Sciatic nerve (tissue), 2 donors: Measurements from ENCODE around the gene SEMA5A. TPM values are rescaled to one million over a fixed set of nuclear protein-coding genes. Genes with fewer than 3 reads are reported as not detected.

Experiments
- ATAC-seq: fragments of 200-7000 bp; cut with Tn5 transposase; one replicate; pipeline ENCODE4 v1.9.1; 2020; ENCODE audit warnings: mild to moderate bottlenecking, moderate library complexity
- DNase-seq: peaks from one replicate; pipeline ENCODE4 v3.0.0-alpha.2; 2020; ENCODE audit warnings: low spot score
- intact Hi-C: fragments of 100-400 bp; cut with DNase I; formaldehyde crosslinking; loops from one replicate; pipeline ENCODE4 v1.14.2; 2022
- total RNA-seq: library from RNA; stranded (reverse); fragmentation: NEBNext Ultra II Directional; extraction: Animal tissue kit (Norgen Biotek cat#: 25700); gene quantifications from one replicate; pipeline ENCODE4 v1.2.1, GENCODE V29; 2021
- donor health status: DM: no; HTN: no; CAD: no.
- donor health status: DM: no; HTN: no; CAD: no.

The SEMA5A gene
- total RNA-seq, 1 donor from 2014 or later, result 109 TPM

DNA sequence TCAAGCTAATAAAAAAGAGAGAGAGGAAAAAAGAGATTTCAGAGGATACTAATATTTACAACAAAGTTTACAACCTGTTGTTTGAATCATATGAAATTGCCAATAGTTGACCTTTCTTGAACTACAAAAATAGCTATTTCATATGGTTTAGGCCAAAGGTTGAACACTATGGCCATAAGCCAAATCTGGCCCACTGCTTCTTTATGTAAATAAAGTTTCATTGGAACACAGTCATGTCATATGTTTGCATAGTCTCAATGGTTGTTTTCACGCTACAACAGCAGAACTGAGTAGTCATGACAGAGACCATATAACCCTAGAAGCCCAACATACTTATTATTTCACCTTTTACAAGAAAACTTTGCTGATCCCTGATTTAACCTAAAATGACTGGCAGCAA lies 20.9 kb downstream of the SEMA5A start:
- no peak for ATAC-seq
- intact Hi-C loops, result no loop called here
- no peak for DNase-seq

DNA sequence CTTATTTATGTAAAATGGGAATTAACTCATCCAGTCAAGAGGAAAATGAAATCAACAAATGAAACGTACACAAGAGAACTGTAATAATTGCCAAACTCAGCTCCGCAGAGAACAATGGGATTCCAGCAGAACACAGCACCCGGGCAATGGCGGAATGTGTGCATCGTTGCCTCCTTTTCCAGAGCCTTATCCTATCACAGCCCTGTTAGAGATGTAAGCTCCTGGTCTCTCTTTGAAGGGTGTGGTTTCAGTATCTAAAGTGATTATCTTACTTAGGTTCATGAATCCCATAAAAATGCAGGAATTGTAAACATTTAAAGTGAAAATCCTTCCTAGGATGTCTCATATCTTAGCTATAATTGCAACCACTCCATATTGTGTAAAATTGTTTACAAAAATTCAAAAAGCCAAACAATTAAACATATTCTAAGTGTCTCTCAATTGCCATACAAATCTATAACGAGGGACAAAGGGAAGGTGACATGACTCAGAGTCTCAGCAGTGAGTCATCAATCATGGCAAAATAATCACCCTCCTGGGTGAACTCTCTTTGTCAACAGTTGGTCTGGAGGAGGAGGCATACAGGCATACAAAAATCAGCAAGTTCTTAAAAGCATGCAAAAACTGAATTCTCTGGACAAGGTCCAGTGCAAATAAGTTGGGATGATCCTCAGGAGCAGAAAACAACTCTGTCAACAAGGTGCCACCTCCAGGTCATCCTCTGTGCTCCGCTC lies 22.6 kb downstream of the SEMA5A start:
- ATAC-seq (no peak), DNase-seq (no peak)
- intact Hi-C loops, result no loop called here

DNA sequence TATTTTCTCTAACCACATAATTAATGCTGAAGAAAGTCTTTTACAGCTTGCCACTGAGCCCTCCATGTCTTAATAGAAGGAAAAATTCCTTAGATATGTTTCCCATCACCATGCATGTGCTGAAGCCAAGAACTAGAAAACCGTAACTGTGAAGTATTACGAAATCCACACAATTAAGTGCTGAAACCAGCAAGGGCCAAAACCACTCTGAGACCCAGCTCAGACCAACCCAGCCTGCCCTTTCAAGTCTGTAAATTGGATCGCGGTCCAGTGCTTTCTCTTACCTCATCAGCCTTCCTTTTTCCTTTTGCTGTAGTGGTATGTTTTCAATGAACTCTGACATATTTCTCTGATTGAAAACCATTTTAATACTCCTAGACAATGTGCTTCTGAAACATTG lies 26.3 kb downstream of the SEMA5A start:
- intact Hi-C loops, result no loop called here
- no peak for DNase-seq
- ATAC-seq, result peak; percentile 95

DNA sequence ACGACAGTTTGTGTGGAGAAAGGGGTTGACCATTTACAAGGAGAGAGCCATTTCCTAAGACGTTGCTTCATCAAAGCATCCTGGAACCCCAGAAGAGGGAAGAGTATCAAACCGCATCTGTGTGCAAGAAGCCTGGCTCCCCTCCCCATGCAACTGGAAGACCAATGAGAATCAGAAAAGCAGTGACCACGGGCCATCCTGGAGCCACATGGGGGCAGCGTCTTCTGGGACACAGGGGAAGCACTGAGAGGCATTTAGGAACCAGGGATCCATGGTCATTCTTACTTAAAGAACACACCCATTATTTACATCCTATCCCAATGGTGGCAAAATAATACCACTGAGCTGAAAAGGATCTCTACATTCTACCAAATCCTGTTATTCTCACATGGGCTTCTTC lies 29.3 kb downstream of the SEMA5A start:
- intact Hi-C loops, result no loop called here
- no peak for ATAC-seq
- DNase-seq, result no peak

DNA sequence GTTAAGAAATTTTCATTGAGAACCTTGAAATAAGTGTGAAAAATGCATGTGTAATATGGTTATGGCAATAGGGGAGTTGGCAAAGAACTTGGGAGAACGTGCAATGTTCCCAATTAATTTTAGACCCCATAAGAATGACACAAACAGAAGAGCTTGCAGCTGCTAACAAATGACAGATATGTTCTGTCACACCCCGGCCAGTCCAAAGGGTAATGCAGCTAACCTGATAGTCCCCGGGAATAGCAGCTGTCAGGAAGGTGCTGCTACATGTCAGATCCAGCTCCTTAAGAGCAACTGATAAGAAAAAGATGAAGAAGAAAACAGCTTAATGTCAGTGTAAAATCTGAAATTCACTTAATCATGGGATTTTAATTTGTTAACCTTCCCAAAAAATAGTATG lies 30.4 kb downstream of the SEMA5A start:
- intact Hi-C loops, result no loop called here
- no peak for ATAC-seq
- no peak for DNase-seq

DNA sequence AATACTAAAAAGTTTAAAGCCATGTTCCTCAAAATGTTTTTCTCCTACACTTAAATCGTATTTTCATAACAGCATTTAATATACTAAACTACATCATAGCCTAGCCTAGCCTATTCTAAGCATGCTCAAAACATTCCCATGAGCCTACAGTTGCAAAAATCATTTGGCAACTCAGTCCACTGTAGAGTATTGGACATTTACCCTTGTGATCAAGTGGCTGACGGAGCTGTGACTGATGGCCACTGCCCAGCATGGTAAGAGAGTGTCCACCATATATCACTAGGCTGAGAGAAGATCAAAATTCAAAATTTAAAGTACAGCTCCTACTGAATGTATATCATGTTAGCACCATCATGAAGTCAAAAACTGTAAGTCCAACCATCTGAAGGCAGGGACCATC lies 30.9 kb downstream of the SEMA5A start:
- intact Hi-C loops, result no loop called here
- ATAC-seq (no peak), DNase-seq (no peak)

DNA sequence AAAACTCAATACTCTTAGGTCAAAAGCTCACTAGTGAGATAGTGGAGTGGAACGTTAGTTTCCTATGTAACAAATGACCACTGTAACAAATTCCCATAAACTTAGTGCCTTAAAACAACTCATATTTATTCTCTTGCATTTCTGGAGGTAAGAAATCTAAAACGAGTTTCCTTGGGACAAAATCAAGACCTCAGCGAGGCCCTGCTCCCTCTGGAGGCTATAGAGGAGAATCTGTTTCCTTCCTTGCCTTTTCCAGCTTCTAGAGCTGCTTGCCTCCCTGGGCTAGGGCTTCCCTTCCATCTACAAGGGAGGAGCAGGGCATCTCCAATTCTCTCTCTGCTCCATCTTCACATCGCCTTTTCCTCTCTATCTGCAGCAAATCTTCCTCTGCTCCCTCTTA lies 32.0 kb downstream of the SEMA5A start:
- ATAC-seq (peak; percentile 56), DNase-seq (no peak)
- intact Hi-C loops, result no loop called here

DNA sequence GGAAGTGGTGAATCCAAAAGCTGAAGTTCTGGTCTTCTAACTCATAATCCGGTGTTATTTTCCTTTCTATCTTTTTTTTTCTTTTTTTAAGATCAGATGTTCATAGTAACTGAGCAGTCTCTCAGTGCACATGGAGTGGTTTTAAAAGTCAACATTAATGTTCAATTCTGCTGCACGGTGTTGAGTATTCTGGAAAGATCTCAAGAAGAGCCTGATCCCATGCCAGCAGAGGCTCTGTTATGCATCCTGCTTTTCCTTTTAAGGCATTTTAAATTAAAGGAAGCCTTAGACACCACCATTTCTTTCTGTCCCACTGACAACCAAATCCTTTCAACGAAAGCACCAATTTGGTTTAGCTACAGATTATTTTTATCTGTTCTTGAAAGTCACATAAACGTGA lies 33.4 kb downstream of the SEMA5A start:
- no peak for DNase-seq
- peak; percentile 77 for ATAC-seq
- intact Hi-C loops, result no loop called here

DNA sequence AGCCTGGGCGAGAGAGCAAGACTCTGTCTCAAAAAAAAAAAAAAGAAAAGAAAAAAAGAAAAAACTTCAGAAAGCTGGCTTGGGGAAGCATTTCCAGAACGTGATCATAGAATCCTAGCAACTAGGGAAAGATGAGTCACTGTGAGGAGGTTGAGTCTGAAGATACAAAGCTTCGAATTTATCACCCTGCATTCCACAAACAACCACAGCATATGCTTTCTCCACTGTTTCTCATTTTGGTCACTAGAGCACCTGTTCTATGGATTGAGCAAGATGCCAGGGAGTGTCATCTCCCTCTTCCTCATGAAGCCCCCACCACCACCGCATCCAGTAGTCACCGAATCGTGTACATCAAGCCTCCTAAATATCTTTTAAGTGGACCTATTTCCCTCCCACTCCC lies 37.9 kb downstream of the SEMA5A start:
- DNase-seq (no peak), ATAC-seq (no peak)
- intact Hi-C loops, result no loop called here

DNA sequence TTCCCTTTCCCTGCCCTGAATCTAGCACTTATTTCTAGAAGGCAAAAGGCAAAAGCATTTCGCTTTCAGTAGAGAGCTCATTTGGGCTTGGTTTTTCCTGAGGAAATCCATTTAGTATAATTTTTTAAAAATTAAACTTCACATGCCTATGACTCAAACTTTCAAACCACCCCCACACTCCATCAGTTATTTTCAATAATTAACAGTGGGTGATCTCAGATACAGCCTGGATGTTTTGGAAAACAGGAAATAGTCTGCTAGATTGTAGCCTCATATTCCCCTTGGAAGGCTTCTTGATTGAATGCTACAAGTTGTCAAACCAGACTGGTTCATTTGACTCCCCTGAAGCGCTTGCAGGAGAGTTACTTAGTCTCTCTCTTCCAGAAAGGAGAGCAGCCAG lies 40.6 kb downstream of the SEMA5A start:
- intact Hi-C loops, result no loop called here
- ATAC-seq (no peak), DNase-seq (no peak)

DNA sequence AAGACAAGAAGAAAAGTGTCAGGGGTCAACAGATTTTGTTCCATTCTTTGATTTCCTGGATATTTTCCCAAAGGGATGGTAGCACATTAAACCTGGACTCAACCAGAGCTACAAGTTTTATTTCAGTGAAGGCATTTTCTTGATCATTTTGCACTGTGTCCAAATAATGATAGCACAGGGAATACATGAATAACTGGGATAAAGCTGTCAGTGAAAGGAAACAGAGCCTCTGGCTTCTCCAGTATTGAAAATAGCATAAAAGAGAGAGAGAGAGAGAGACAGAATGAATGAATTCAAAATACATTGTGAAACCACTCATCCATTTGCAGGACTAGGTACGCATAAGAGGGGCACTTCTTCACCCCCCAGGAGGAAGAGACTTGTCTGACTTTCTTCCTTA lies 43.0 kb downstream of the SEMA5A start:
- DNase-seq, result no peak
- intact Hi-C loops, result loop anchor here (2.0 kb wide), 1 partner anchor 24 kb away; no protein-coding TSS in a partner anchor
- ATAC-seq, result no peak

DNA sequence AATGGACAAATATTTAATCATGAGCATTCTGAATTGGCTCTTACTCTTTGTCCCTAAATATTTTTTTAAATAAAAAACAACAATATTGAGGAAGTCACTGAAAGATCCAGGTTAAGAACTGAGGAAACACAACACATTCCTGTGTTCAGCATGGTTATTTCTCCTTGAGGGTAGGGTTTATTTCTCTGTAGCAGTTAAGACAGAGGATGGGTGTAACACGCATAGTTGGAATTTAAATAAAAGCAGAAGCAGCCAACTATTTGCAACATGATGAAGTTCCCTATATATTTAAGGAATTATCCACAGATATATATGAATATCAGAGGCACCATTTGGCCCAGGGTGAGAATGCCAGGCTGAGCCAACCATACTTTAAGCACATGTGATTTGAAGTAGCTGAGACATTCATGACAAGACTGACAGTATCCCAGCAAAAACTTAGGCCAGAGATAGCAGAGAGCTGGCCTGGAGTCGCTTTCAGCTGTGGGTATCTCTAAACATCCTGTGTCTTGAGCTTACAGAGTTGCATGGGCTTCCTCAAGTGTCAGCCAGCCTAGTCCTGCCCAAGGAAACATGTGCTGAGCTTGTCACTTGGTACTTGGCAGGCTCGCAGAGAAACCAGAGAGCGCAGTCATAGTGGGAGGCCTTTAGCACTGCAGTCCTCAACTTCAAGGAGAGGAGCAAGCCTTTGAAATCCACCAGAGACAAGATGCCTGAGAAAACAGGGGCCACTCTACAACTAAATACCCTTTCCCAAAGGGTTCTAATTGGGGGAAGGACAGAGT lies 43.6 kb downstream of the SEMA5A start:
- intact Hi-C loops, result loop anchor here (2.0 kb wide), 1 partner anchor 23 kb away; no protein-coding TSS in a partner anchor

DNA sequence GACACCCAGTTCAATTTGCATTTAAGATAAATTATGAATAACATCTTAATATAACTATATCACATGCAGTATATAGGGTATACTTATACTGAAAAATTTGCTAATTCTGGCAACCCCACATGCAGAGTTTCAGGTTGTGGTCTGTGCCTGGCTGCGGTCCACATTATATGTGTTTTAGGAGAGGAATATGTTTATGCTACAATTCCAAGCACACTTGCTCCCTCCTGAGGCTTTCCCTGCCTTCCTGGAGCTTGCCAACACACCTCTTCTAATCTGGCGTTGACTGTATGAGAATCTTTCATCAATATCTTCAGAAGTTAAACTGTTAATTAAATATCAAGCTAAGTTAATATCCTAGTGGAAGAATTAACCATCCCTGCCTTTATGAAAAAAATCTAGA lies 45.2 kb downstream of the SEMA5A start:
- DNase-seq (no peak), ATAC-seq (no peak)
- intact Hi-C loops, result no loop called here

More for the DNA sequence above, 43.6 kb downstream of the SEMA5A start:
- ATAC-seq (peak; percentile 55), DNase-seq (no peak)

DNA sequence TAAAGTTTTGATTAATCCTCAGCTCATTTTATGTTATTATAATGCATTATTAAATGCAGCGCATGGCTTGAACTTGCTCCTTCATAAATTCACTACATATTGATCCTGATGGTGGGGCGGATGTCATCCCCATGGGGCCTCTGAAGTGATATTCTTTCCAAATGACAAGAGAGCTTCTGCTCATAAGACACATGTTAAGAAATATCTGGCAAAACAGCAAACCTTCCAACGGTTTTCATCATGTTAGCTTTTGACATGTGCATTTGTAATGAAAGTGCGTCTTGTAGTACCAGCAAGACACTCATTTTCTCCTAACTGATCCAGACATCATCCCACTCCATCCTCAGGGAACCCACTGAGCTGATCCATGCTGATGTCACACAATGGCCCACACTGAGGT lies 45.7 kb downstream of the SEMA5A start:
- DNase-seq (no peak), ATAC-seq (no peak)
- intact Hi-C loops, result no loop called here

DNA sequence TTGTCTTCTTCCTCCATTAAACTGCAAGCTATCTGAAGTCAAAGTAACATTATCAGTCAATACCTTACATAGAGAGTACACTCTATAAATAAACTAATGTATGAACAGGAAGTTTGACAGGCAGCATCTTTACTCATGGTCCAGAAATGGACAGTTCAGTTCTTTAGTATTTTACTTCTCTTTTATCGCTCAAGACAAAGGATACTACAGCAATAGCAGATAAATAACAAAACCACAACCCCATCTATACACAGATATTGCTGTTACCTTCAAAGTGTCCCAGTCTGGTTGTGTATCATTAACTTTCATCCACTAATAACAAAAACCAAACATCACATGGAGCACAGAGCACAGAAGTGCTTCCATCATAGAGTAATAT lies 46.4 kb downstream of the SEMA5A start:
- ATAC-seq (no peak), DNase-seq (no peak)
- intact Hi-C loops, result no loop called here

DNA sequence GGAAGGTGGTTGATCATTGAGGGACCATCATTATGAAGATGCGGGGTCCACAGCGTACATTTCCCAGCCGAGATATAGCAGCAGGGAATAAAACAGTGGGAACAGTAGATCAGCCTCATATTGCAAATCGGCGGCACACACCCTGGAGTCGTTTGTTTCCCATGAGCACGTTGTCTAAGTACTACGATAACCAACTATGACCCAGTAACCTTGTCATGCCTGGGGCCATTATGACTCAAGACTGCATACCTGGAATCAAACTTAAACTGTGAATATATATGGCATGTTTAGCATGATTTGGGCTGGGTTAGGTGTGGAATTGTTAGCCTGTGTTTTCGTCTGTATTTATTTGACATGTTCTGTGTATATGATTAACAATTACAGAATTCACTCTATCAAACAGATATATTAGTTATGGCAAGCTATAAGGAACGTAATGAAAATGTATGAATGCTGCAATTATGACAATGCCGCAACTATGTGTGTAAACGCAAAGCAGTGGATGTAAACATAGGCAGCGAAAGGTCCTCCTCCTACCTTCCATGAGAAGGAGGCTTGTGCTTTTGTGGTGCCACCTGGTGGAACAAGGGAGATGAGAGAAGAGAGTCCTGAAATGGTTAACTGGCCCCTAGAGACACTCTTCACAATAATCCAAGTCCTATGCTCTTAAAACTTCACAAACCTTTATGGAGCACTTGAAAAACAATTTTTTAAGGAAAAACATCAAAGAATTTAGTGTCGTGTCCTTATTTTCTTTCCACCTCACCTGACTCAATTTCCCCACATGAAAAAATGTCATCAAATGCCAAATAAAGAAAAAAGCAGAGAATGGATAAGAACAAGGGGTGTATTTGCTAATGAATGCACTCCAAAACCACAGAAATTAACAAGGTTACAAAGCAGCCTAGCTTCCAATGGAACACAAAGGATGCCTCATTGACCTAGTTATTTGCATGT lies 47.1 kb downstream of the SEMA5A start:
- ATAC-seq (no peak), DNase-seq (no peak)
- intact Hi-C loops, result no loop called here

DNA sequence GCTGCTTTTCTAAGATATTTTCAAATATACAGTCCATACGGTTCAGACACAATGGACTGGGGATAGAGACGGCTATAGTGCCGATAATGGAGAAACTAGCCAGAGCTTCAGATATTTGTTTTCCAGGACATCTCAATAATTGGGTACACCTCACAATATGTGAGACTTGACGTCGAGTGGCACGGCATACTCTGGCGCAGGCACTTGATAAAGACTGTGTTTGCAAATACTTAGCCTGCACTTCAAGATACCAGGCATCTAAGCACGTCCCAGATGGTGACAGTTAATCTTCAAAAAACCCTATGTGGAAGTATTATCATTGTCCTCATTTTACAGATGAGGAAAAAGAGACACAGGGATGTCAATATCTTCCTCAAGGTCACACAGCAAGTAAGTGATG lies 48.5 kb downstream of the SEMA5A start:
- intact Hi-C loops, result no loop called here
- DNase-seq, result no peak
- no peak for ATAC-seq

DNA sequence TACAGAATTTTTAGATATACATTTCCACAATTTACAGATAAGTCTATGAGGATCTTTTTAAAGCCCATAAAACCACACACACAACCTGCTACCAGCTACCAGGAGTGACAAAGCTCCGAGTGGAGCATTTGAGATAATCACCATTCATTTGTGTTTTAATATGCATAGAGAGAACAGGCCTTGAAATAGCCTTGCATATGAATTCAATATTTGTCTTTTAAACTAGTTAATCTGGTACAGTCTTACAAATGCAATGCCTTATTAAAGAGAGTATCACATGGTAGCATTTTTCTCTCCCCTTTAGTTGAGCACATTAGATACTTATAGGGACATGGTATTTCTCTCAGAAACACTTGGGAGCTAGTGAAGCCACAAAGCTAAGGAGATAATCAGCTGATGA lies 49.1 kb downstream of the SEMA5A start:
- intact Hi-C loops, result no loop called here
- ATAC-seq (no peak), DNase-seq (no peak)

DNA sequence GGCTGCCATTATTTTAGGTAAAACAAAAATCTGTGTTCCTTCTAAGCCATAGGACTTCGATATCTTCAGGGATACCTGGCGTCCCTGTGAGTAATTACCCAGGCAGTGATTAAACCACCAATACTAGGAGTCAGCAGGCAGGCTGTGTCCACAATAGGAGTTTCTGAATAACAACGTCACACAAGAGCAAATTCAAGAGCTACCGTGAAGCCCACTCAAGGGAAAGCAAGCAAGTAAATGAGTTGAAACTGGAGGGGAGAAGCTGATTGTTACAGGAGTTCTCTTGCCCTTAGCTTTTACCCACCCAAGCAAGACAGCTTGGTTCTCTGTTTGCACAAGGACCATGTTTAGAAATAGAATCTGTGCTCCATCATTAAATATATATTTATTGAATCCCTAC lies 50.8 kb downstream of the SEMA5A start:
- no peak for ATAC-seq
- intact Hi-C loops, result no loop called here
- DNase-seq, result no peak

DNA sequence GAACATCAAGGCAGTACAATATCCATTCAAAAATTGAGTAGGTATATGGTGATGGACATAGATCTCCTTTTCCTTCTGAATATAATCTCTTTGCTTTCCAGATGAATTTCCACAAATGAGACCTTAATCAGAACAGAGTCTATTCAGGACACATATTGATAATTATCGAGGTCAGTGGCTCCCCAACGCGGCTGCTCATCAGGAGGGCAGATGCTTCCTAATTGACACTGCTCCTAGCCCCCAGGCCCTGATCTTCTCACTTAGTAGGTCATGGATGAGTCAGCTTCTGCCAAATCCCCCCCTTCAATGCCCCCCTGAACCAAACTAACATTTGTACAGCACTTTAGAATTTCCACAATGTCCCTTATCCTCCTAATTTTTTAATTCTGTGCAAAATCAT lies 51.6 kb downstream of the SEMA5A start:
- DNase-seq, result no peak
- ATAC-seq, result no peak
- intact Hi-C loops, result no loop called here
